Activated T-helper 1 cell treated with anti-CD3 and anti-CD28 coated beads, Interleukin-2, amount 50 U/mL, for 16 hours (primary cell): Measurements from ENCODE around the gene ASIC3.
"Not testable (repeated sequence)": the region's sequence is repeated elsewhere in the genome, so short reads cannot be mapped to it uniquely, and the experiment has no call there.

Experiments
- DNase-seq, 2 donors: peaks; one replicate each; pipeline ENCODE4 v3.0.0-alpha.2; 2020; ENCODE audit warnings: low read depth in 1 of 2, low spot score in 1 of 2

ASIC3 gene

GRCh38 chr7:151013733-151014497 is 34.4 kb upstream of the ASIC3 start:
- DNase-seq: peak; percentile 73 to 79

- no peak for DNase-seq
These were observed 33.4 kb upstream of the ASIC3 start for GRCh38 chr7:151014950-151015349.

GRCh38 chr7:151015967-151016366 is 32.4 kb upstream of the ASIC3 start:
- no peak for DNase-seq

DNA sequence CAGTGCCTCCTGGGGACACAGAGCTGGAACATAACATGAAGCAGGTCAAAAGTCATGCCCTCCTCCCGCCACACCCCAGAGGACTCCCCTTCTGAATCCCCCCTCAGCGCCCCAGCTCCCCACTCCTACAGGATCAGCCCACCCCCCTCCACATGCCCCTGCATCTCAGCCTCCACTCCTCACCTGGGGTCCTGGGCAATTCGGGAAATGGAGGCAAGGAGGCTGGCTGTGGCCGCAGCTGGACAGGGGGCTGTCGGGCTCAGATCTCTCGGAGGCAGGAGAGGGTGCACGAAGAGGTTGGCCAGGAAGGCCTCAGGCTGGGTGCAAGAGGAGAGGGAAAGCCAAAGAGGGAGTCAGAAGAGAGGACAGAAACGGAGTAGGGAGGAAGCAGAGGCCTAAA is 31.8 kb upstream of the ASIC3 start:
- no peak for DNase-seq

DNA sequence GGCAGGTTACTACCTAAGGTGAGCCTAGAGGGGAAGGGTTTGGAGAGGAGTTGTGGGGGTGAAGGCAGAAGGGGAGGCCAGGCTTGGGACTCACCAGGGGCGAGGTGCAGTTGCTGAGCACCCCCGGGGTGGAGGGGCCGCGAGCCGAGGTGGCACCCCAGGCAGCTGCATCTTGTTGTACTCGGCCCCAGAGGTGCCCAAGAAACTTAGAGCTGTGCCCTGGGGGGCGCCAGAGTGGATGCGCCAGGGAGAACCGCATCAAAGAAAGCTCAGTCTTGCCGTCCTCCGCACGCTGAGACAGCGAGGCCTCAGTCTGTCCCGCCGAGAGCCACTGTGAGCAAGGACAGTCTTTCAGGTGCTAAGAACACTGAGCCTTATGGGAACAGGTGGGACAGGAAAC is 31.4 kb upstream of the ASIC3 start:
- DNase-seq: no peak

DNA sequence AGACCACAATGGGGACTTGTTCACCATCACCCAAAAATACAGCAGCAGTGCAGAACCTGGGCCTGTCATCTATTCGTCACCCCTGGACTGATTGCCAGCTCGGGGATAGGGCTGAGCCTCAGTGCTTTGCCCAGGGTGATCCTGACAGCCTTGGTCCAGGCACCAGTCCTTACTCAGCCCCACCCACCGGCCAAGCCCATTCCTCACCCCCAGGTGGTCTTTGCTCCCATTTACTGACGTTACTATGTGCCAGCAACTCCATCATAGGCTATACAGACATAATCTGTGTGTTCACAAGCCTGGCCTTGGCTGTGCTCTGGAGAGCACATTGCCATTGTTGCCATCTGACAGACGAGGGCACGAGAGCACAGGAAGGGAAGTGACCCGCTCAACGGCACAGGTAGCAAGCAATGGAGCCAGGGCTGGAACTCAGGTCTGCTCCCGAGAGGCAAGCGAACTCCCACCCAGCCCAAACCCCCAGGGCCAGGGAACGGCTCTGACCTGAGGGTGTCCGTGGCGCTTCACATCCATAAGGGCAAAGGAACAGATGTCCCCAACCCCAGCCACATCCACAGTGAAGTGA is 30.9 kb upstream of the ASIC3 start:
- DNase-seq: no peak

GRCh38 chr7:151017953-151018420 is 30.3 kb upstream of the ASIC3 start:
- DNase-seq: peak; percentile 65 to 73

GRCh38 chr7:151018421-151019129 is 29.8 kb upstream of the ASIC3 start:
- DNase-seq: no peak

- DNase-seq: no peak
These were observed 29.2 kb upstream of the ASIC3 start for GRCh38 chr7:151019130-151019447.

DNA sequence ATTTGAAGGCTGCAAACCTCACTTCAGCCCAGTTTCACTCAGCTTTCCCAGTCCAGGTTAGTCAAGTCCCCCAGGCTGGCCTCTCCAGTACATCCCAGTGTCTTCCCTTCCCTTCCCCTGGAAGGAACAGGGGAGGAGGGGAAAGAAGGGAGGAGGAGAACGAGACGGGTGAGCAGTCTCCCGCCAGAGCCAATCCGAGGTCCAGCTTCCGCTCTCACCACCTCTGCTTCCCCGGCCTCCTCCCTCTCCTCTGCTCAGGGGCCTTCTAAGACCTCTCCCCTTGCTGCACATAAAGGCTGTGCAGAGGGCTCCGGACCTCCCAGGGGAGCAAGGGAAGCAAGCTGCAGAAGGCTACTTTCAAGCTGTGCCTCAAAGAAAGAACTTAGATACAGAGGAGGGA is 28.1 kb upstream of the ASIC3 start:
- no peak for DNase-seq

DNA sequence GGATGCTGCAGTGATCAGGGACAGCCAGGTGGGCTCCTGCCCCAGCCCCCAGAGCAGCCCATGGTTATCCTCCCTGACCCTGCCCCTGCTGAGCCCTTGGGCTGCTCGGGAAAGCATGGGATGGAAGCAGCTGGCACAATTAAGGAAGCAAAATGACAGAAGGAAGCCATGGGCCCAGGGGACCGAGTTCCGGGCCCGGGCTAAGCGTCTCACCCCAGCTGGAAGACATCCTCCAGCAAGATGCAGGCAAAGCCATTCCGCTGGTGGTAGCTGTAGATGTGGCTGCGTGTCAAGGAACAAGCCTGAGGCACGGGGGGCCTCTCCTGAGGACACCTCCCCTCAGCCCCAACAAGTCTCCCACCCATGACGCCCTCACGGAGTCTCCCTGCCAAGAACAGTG is 25.1 kb upstream of the ASIC3 start:
- DNase-seq: no peak

DNA sequence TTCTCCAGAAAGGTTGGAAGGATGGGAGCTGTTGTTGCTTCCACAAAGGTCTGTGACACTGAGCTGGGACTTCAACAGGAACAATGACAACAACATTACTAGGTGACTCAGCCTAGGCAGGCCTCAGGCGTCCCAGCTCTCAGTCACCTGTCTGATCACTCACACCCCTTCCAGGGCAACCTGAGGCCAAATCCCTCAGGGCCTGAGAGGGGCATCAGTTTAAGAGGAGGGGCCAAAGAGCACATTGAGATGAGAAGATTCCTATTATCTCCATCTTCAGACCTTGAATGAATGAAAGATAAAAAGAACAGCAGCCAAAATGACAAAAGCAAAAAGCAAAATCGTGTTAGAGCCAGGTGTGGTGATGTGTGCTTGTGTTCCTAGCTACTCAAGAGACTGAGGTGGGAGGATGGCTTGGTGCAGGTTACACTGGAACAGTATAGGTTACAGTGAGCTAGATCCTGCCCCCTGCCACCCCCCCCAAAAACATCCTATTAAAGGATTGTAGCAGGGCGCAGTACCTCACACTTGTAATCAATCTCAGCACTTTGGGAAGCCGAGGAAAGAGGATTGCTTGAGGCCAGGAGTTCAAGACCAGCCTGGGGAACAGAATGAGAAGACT is 23.8 kb upstream of the ASIC3 start, which contains the start of gene ATG9B:
Gene ATG9B (minus strand): TSS at position 60 of the 622 bp plus-strand sequence. CDS start 71 bp downstream, outside the sequence.
- no peak for DNase-seq

DNA sequence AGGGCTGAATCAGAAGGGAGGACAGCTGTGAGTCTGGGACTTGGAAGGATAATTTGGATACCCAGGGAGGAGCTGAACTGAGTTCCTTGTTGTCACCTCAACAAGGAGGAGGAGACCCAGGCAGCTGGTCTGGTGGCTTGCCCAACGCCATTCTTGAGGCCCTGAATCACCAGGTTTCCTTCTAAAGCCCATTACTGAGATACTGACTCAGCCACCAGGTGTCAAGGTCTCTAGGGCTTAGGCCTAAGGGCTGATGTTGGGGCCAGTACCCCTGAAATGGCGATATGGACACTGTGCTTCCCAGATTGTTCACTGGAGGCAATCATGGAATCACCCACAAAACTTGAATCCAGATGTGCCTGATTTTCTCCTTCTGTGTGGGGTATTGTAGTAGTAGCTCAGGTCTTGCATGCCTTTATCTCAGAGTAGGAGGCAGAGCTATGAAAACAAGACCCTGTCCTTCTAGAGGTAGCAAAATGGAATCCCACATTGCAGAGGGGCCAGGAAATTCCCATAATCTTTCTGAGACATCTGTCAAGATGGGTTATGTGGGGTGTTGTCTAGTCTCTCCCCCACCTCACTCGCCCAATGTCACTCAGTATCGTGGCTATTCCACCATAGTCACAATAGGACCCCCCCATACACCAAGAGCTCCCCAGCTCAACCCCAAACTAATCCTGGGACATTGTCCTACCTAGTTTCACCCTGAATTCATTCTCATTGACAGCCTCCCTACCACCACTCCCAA is 22.2 kb upstream of the ASIC3 start:
- no peak for DNase-seq

GRCh38 chr7:151026771-151027727 is 21.3 kb upstream of the ASIC3 start:
- DNase-seq: not testable (repeated sequence)

DNA sequence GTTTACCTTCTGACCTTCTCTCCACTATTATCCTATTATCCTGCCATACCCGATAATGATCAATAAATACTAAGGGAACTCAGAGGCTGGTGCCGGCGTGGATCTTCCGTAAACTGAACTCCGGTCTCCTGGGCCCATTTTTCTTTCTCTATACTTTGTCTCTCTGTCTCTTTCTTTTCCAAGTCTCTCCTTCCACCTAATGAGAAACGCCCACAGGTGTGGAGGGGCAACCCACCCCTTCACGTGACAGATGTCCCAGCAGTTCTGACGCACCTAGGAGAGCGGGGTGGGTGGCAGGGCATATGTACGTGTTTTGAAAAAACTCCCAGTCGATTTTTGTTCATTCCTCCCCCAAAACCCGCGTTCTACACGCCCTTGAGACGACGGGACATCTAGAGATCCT is 20.6 kb upstream of the ASIC3 start:
- not testable (repeated sequence) for DNase-seq

DNA sequence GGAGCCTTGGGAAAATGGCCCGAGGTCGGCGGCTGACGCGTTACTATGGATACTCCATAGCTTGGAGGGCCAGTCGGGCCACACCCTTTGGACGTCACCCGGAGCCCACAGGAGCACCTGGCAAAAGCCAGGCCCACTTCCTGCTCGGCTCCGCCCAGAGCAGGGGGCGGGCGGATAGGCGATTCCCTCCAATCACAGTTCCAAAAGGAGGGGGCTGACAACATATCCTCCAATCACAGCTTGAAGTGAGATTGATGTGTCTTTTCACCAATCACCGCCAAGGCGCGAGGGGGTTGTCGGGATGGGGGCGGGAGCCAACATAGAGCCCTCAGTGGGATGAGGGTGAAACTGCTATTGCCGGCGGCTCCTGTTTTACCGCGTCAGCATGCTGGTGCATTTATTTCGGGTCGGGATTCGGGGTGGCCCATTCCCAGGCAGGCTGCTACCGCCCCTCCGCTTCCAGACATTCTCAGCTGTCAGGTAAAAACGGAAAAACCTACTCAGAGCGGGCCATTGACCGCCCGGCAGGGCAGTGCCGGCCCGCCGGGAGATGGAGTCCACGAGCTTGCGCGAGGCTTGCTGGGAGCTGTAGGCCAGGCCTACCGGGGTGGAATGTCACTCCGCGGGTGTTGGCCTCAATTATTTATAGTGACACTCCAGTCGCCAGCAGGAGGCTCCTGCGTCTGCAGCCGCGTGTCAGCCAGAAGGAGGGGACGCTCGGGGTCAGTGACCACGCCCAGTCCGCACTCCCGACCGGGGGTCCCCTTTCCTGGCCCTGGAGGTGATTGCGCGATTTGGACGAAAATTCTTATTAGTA is 20.0 kb upstream of the ASIC3 start, which contains the start of gene ABCB8:
Gene ABCB8 (plus strand): TSS at position 320 of the 817 bp plus-strand sequence. CDS start 66 bp downstream, at position 386.
- DNase-seq: peak; percentile 93 to 94

- DNase-seq: no peak
These were observed 19.3 kb upstream of the ASIC3 start for GRCh38 chr7:151028948-151029501.

DNA sequence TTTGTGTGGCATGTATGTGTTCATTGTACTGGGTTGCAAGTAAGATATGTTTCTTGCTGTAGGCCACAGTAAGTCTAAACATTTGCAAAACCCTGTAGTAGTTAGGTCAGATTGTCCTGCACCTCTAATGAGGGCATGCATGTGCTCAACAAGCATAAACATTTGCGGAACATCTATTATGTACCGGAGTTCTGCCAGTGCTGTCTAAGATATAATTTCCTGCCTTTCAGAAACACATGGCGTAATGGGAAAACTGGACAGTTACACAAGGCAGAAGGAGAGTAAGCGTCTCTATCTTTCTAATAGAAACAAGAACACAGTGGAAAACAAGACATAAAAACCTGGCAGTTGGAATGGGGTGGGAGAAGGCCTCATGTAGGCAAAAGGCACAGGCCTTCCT is 17.3 kb upstream of the ASIC3 start:
- no peak for DNase-seq
